ENCODE measurements around the gene VKORC1L1. TPM values are rescaled to one million over a fixed set of nuclear protein-coding genes. Genes with fewer than 3 reads are reported as not detected.

The VKORC1L1 gene
- total and polyA plus RNA-seq, 2 donors (not counting 3 experiments of a cell fraction or from before 2014, with no cell fraction given), result 14.5 to 36.7 TPM

- CTCF ChIA-PET, result no interaction called here
- Histone ChIP-seq H3K4me1 (ENCODE audit: control insufficient read depth, extremely low read depth, insufficient read depth, low read length) (no peaks in the 10 kb centered on the region), H3K9me3 (replicated peaks; ENCODE audit: control insufficient read depth, insufficient read depth, low read length) (no peaks in the 10 kb centered on the region), H2AFZ (ENCODE audit: low read depth, low read length) (no peak overlapping the region), H3K79me2 (ENCODE audit: control insufficient read depth, insufficient read depth, low read length) (peaks cover 13% of the 10 kb centered on the region), H3K27me3 (ENCODE audit: control insufficient read depth in 2 of 2, insufficient read depth in 2 of 2, low read length in 2 of 2) (no peaks in the 10 kb centered on the region), H3K9ac (replicated peaks; ENCODE audit: extremely low read depth, insufficient read depth, low read length) (no peak overlapping the region), H4K20me1 (replicated peaks; ENCODE audit: control insufficient read depth, extremely low read depth, insufficient read depth, low read length) (peaks cover under 1% of the 10 kb centered on the region), H3K4me2 (ENCODE audit: insufficient read depth, low read length) (no peak overlapping the region), H3K4me3 (replicated peaks in 1 of 3; ENCODE audit: insufficient read depth in 1 of 3, low read depth in 1 of 3, low read length in 3 of 3) (no peak overlapping the region), H3K36me3 (ENCODE audit: control insufficient read depth in 2 of 2, extremely low read depth in 1 of 2, insufficient read depth in 2 of 2, low read length in 2 of 2) (no peaks in the 10 kb centered on the region), H3K27ac (ENCODE audit: insufficient read depth, low read depth, low read length) (no peak overlapping the region), H3K9me1 (replicated peaks; ENCODE audit: control insufficient read depth, extremely low read depth, insufficient read depth, low read length) (no peaks in the 10 kb centered on the region)
- BruUV-seq (replicated peaks), result no TSS peak
- TF ChIP-seq FOS (IDR thresholded peaks at IDR 0.05; ENCODE audit: borderline replicate concordance, insufficient read depth, low read length) (no peak), POLR2AphosphoS5 (IDR thresholded peaks at IDR 0.05; ENCODE audit: insufficient read depth, low read depth, low read length) (no peak), JUN (IDR thresholded peaks at IDR 0.05; ENCODE audit: borderline replicate concordance, insufficient read depth, insufficient read length, low read depth) (no peak), MYC (IDR thresholded peaks at IDR 0.05; ENCODE audit: low read depth, low read length) (no peak), GATA2 (IDR thresholded peaks at IDR 0.05; ENCODE audit: insufficient read depth, insufficient read length, low read depth, low read length) (no peak), CTCF (IDR thresholded peaks at IDR 0.05; ENCODE audit: extremely low read depth in 1 of 2, insufficient read depth in 1 of 2, low read depth in 1 of 2, low read length in 2 of 2) (no peak), POLR2A (IDR thresholded peaks at IDR 0.05; ENCODE audit: low read depth, low read length) (no peak), MAX (IDR thresholded peaks at IDR 0.05; ENCODE audit: insufficient read depth, insufficient read length) (no peak), EZH2 (IDR thresholded peaks at IDR 0.05; ENCODE audit: borderline replicate concordance, low read depth, low read length, severe bottlenecking) (no peak)
- dilution Hi-C loops (cut with MboI; ENCODE audit: extremely low pct_ligation_motif_present, low sequenced_read_pairs) (no loop called here), intact Hi-C loops (cut with micrococcal nuclease) (no loop called here)
- FAIRE-seq, result no peak
- DNase-seq (ENCODE audit: low read depth, low spot score), result no peak
- POLR2A ChIA-PET, result no interaction called here
These were observed 43.2 kb downstream of the VKORC1L1 start for GRCh38 chr7:65915921-65916657.

Data from endothelial cell of umbilical vein (primary cell).